ENCODE measurements around the gene LRP3. TPM values are rescaled to one million over a fixed set of nuclear protein-coding genes. Genes with fewer than 3 reads are reported as not detected.
"Not testable (repeated sequence)": the region's sequence is repeated elsewhere in the genome, so short reads cannot be mapped to it uniquely, and the experiment has no call there.

Gene LRP3
- 10 to 100 TPM; 11.1 to 42.5 (median 32.2) TPM for polyA plus RNA-seq

DNA sequence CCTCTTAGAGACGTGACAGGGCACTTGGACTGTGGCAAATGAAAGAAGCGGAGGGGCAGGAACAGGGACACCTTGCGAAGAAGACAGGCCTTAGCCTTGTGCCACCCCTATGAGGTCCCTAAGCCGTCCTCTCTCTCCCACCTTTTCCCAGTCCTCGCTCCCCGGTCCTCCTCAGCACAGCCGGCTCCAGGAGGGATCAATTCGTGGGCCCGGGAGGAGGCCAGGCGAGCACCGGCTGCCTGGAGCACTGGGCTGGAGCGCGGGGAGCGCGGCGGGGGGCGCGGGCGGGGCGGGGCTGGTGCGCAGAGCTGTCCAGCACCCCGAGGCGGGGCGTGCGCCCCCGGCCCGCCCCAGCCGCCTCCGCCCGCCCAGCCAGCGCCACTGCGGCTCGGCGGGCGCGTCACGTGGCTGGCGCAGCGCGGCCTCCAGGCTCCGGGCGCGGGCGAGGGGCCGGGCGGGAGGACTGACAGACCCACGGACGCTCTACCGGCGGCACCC is at the start of gene LRP3:
TSS of gene LRP3 (plus strand) at position 466 of the 498 bp plus-strand sequence. CDS start 456 bp downstream, outside the sequence.
- H3K27ac ChIP-seq (ENCODE audit: low read depth, low read length), result no peak within 1 kb of the TSS
- WGBS, 3 donors, result 4 to 12% (median 5%) methylated on average over 18 to 50 of the region's 50 CpGs

DNA sequence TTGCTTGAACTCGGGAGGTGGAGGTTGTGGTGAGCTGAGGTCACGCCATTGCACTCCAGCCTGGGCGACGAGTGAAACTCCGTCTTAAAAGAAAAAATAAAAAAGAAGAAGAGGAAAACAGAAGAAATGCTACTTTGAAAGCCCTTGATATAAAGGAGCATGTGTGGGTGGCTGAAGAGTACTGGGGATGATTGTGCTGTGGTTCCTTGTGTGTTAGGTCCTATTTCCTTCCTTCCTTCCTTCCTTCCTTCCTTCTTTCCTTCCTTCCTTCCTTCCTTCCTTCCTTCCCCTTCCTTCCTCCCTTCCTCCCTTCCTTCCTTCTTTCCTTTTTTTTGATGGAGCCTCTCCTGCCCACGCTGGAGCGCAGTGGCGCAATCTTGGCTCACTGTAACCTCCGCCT is 47.9 kb upstream of the LRP3 start:
- WGBS, 3 donors, result 84 to 96% (median 88%) methylated on average over 9 of the region's 9 CpGs
- no peak overlapping the region for H3K27ac ChIP-seq (ENCODE audit: low read depth, low read length)

DNA sequence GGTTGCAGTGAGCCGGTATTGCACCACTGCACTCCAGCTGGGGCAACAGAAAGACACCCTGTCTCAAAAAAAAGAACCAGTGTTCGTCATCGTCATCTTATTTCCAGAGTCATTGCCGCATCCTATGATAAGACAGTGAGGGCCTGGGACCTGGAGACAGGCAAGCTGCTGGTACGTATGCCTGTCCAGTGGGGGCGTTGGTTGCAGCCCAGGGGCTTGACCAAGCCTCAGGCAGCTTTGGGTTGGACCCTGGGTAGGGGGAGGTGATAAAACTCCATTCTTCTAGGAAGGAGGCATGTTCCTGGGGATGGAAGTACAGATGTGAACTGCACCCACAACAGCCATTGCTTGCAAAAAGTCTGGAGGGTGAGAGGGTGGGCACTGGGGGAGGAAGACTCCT is 46.6 kb upstream of the LRP3 start:
- WGBS, 3 donors, result 81 to 91% (median 88%) methylated on average over 6 of the region's 6 CpGs
- no peak overlapping the region for H3K27ac ChIP-seq (ENCODE audit: low read depth, low read length)

DNA sequence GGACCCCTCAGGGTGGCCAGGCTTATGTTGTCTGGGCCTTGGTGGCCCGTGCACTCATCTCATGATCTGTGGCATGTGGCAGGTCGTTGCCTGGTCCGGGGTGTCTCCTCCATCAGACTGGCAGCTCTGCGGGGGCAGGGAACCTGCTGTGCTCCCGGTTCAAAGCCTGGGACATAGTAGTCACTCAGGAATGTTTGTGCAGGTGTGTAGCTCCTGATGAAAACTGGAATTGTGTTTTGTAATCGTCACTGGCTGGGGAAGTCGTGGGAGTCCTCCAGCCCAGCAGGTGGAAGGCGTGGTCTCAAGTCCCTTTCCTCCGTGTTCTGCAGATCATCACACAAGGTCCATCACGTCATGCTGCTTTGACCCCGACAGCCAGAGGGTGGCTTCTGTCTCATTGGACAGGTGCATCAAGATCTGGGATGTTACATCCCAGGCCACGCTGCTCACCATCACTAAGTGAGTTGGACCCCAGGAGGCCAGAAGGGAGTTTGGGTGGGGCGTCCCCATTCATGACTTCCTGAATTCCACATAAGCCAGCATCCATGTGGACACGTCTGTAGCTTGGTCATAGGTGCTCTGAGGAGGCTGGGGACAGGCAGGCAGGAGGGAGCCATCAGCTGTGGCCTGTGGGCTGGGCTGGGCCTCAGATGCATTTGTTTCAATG is 43.1 kb upstream of the LRP3 start:
- H3K27ac ChIP-seq (ENCODE audit: low read depth, low read length), result no peak overlapping the region
- 63 to 79% (median 71%) methylated on average over 14 of the region's 14 CpGs for WGBS, 3 donors

GRCh38 chr19:33152176-33152575 is 42.0 kb upstream of the LRP3 start:
- 46 to 69% (median 61%) methylated on average over 2 of the region's 2 CpGs for WGBS, 3 donors
- no peak overlapping the region for H3K27ac ChIP-seq (ENCODE audit: low read depth, low read length)

DNA sequence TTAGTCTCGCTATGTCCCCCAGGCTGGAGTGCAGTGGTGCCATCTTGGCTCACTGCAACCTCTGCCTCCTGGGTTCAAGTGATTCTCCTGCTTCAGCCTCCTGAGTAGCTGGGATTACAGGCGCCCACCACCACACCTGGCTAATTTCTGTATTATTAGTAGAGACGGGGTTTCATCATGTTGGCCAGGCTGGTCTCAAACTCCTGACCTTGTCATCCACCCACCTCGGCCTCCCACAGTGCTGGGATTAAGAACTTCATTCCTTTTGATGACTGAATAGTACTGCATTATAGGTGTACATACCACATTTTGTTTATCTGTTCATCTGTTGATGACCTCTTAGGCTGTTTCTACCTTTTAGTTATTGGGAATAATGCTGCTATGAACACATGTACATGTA is 41.5 kb upstream of the LRP3 start:
- H3K27ac ChIP-seq (ENCODE audit: low read depth, low read length), result not testable (repeated sequence)
- 79 to 84% (median 83%) methylated on average over 4 of the region's 4 CpGs for WGBS, 3 donors

DNA sequence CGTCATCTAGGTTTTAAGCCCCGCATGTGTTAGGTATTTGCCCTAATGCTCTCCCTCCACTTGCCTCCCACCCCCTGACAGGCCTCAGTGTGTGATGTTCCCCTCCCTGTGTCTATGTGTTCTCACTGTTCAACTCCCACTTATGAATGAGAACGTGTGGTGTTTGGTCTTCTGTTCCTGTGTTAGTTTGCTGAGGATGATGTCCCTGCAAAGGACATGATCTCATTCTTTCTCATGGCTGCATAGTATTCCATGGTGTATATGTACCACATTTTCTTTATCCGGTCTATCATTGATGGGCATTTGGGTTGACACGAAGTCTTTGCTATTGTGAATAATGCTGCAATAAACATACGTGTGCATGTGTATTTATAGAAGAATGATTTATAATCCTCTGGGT is 39.8 kb upstream of the LRP3 start:
- 84 to 87% (median 85%) methylated on average over 6 of the region's 6 CpGs for WGBS, 3 donors
- not testable (repeated sequence) for H3K27ac ChIP-seq (ENCODE audit: low read depth, low read length)

DNA sequence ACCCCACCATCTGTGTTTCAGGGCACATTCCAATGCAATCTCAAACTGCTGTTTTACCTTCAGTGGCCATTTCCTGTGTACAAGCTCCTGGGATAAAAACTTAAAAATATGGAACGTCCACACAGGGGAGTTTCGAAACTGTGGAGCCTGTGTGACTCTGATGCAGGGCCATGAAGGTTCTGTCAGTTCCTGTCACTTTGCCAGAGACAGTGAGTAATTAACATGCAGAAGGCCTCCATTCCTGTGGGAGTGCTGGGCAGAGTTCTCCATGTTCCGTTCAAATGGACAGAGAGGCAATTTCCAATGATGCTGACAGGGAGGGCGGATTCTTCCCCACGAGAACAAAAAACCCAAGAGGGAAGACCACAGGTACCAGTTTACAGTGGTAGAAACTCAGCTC is 37.8 kb upstream of the LRP3 start:
- 55 to 70% (median 57%) methylated on average over 5 of the region's 5 CpGs for WGBS, 3 donors

DNA sequence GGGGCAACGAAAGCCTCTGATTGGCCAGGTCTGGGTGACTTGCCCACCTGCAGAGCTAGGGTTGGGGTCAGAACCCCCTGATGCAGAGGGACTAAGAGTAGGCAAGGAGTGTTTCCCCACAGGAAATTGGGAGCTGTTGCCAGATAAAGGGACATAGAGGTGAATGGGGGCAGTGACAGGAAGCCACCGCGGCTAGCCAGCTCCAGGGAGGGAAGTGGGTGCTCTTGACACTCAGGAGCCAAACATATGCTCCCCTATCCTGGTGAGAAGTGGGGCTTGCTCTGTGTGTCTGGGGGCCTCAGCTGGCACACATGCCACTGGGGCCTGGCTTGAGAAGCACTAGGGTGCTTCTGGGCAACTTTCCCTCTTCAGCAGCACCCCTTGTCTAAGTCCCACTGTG is 36.2 kb upstream of the LRP3 start:
- 43 to 72% (median 55%) methylated on average over 3 of the region's 3 CpGs for WGBS, 3 donors
- H3K27ac ChIP-seq (ENCODE audit: low read depth, low read length), result no peak overlapping the region

More for the DNA sequence above, 37.8 kb upstream of the LRP3 start:
- H3K27ac ChIP-seq (ENCODE audit: low read depth, low read length), result no peak overlapping the region

DNA sequence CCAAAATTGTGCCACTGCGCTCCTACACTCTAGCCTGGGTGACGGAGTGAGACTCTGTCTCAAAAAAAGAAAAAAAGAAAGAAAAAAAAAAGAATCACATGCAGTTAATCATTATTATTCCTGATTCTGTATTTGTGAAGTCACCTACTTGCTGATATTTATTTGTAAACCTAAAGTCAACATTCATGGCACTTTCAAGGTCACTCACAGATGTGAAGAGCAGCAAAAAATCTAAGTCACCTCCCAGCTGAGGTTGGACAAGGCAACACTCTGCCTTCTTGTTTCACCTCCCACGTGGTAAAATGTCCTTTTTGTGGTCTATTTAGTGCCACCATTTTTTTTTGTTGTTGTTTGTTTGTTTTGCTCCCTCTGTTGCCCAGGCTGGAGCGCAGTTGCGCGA is 35.8 kb upstream of the LRP3 start:
- H3K27ac ChIP-seq (ENCODE audit: low read depth, low read length), result no peak overlapping the region
- 66 to 89% (median 86%) methylated on average over 6 of the region's 6 CpGs for WGBS, 3 donors

DNA sequence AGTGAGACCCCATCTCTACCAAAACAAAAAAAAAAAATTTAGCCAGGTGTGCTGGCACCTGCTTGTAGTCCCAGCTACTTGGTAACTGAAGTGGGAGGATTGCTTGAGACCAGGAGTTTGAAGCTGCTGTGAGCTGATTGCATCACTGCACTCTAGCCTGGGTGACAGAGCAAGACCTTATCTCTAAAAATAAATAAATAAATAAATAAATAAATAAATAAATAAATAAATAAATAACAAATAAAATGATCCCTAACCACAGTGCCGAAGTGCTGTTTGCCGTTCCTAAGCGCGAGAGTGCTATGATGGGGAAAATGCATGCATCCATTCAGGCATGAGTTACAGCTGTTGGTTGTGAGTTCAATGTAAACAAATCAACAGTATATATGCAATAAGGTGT is 35.0 kb upstream of the LRP3 start:
- 96 to 99% (median 98%) methylated on average over 4 of the region's 4 CpGs for WGBS, 3 donors
- H3K27ac ChIP-seq (ENCODE audit: low read depth, low read length), result no peak overlapping the region

DNA sequence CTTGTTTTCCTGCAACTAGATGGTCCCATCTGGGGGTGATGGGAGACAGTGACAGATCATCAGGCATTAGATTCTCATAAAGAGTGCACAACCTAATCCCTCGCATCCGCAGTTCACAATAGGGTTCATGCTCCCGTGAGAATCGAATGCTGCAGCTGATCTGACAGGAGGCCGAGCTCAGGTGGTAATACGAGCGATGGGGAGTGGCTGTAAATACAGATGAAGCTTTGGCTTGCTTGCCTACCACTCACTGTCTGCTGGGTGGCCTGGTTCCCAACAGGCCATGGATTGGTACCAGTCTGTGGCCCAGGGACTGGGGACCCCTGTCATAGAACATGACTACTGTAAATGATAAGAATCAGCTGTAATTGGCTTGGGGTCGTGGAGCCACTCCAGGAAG is 34.2 kb upstream of the LRP3 start:
- WGBS, 3 donors, result 89 to 92% (median 89%) methylated on average over 8 of the region's 8 CpGs
- H3K27ac ChIP-seq (ENCODE audit: low read depth, low read length), result no peak overlapping the region

DNA sequence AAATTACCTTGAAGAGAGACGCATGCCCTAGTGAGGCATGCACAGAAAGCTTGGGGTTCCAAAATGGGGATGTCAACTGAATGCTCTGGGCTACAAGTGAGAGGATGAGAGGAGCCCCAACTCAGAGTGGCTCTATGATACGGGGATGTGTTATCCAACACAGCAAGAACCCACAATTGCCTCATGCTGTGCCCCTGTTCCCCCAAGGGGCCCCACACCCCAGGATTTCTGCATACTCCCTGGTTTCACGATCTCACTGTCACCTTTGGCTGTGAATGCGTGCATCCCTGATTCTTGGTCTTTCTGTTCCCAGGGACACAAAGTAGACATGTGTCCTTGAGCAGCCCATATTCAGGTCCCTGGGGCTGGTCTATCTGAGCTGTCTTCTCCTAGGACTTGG is 32.9 kb upstream of the LRP3 start:
- H3K27ac ChIP-seq (ENCODE audit: low read depth, low read length), result no peak overlapping the region
- 45 to 85% (median 73%) methylated on average over 4 of the region's 4 CpGs for WGBS, 3 donors

GRCh38 chr19:33163481-33163880 is 30.6 kb upstream of the LRP3 start:
- H3K27ac ChIP-seq (ENCODE audit: low read depth, low read length), result no peak overlapping the region
- 86 to 93% (median 87%) methylated on average over 6 of the region's 6 CpGs for WGBS, 3 donors

DNA sequence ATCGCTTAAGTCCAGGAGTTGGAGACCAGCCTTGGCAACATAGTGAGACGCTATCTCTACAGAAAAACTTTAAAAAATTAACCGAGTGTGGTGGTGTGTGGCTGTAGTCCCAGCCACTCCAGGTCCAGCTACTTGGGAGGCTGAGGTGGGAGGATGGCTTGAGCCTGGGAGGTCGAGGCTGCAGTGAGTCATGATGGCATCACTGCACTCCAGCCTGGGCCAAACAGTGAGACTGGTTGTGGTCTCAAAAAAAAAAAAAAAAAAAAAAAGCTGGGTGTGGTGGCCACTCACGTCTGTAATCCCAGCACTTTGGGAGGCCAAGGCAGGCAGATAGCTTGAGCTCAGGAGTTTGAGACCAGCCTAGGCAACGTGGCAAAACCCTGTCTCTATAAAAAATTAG is 28.1 kb upstream of the LRP3 start:
- H3K27ac ChIP-seq (ENCODE audit: low read depth, low read length), result not testable (repeated sequence)
- 64 to 69% (median 66%) methylated on average over 6 of the region's 6 CpGs for WGBS, 3 donors

DNA sequence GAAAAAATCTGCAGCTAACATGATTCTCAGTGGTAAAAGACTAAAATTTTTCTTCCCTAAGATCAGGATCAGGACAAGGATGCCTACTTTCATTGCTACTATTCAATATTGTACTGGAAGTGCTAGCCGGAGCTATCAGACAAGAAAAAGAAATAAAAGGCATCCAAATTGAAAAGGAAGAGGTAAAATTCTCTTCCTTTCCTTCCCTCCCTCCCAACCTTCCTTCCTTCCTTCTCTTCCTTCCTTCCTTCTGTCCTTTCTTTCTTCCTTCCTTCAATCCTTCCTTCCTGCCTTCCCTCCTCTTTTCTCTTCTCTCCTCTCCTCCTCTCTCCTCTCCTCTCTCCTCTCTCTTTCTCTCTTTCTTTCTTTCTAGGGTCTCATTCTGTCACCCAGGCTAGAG is 26.7 kb upstream of the LRP3 start:
- 100% methylated on average over 1 of the region's 1 CpG for WGBS, 3 donors

GRCh38 chr19:33168528-33168927 is 25.6 kb upstream of the LRP3 start:
- WGBS, 3 donors, result 97 to 98% (median 97%) methylated on average over 1 of the region's 1 CpG
- no peak overlapping the region for H3K27ac ChIP-seq (ENCODE audit: low read depth, low read length)

More for the DNA sequence above, 26.7 kb upstream of the LRP3 start:
- no peak overlapping the region for H3K27ac ChIP-seq (ENCODE audit: low read depth, low read length)

GRCh38 chr19:33171222-33171795 is 22.8 kb upstream of the LRP3 start:
- 88 to 100% (median 91%) methylated on average over 1 of the region's 1 CpG for WGBS, 3 donors
- H3K27ac ChIP-seq (ENCODE audit: low read depth, low read length), result no peak overlapping the region

- H3K27ac ChIP-seq (ENCODE audit: low read depth, low read length), result no peak overlapping the region
- 92 to 95% (median 95%) methylated on average over 6 of the region's 6 CpGs for WGBS, 3 donors
Observed at GRCh38 chr19:33171916-33172359, 22.2 kb upstream of the LRP3 start.

GRCh38 chr19:33174186-33174585 is 19.9 kb upstream of the LRP3 start:
- H3K27ac ChIP-seq (ENCODE audit: low read depth, low read length), result no peak overlapping the region
- WGBS, 3 donors, result 88 to 96% (median 94%) methylated on average over 4 to 5 of the region's 5 CpGs

Measured in adipose tissue (tissue), 3 donors.